M059J (cell line): ENCODE measurements around the gene EEPD1. TPM values are rescaled to one million over a fixed set of nuclear protein-coding genes. Genes with fewer than 3 reads are reported as not detected.
"Not testable (repeated sequence)": the region's sequence is repeated elsewhere in the genome, so short reads cannot be mapped to it uniquely, and the experiment has no call there.

ENCODE experiments used
- DNase-seq: peaks from one replicate; pipeline ENCODE4 v3.0.0-alpha.2; 2012; ENCODE audit warnings: low read depth
- total RNA-seq: library from RNA; depleted of rRNA; stranded (reverse); fragments of >200 nt; shearing (Covaris generic); gene quantifications from 2 replicates; pipeline ENCODE4 v1.2.3, GENCODE V29; 2014; rRNA removed

Gene EEPD1
- total RNA-seq = 12.3 and 24.3 TPM in 2 replicates

- DNase-seq = peak; percentile 99
Measured at GRCh38 chr7:36152756-36153570, at the start of gene EEPD1. TSS of gene EEPD1 (plus strand) at chr7:36153254. CDS start at chr7:36154325, 1,071 bp downstream.

- no peak for DNase-seq
Measured at GRCh38 chr7:36103837-36104561, 49.1 kb upstream of the EEPD1 start.

- DNase-seq = not testable (repeated sequence)
Measured at GRCh38 chr7:36106972-36107908, 45.8 kb upstream of the EEPD1 start.

GRCh38 chr7:36107926-36108631 is 45.0 kb upstream of the EEPD1 start:
- no peak for DNase-seq

- DNase-seq = no peak
Measured at GRCh38 chr7:36109013-36109627, 43.9 kb upstream of the EEPD1 start.

GRCh38 chr7:36110584-36110983 is 42.5 kb upstream of the EEPD1 start:
- DNase-seq = no peak

- DNase-seq = no peak
Measured at GRCh38 chr7:36112969-36113368, 40.1 kb upstream of the EEPD1 start.

- no peak for DNase-seq
Measured at GRCh38 chr7:36114355-36114754, 38.7 kb upstream of the EEPD1 start.

GRCh38 chr7:36115448-36116321 is 37.4 kb upstream of the EEPD1 start:
- DNase-seq = peak; percentile 99

GRCh38 chr7:36116347-36117202 is 36.5 kb upstream of the EEPD1 start:
- DNase-seq = peak; percentile 64

GRCh38 chr7:36117203-36117840 is 35.7 kb upstream of the EEPD1 start:
- peak; percentile 7 for DNase-seq

GRCh38 chr7:36118344-36118743 is 34.7 kb upstream of the EEPD1 start:
- DNase-seq = no peak

- peak; percentile 90 for DNase-seq
Measured at GRCh38 chr7:36119005-36119706, 33.9 kb upstream of the EEPD1 start.

GRCh38 chr7:36119983-36120646 is 32.9 kb upstream of the EEPD1 start:
- DNase-seq = not testable (repeated sequence)

- not testable (repeated sequence) for DNase-seq
Measured at GRCh38 chr7:36125630-36126029, 27.4 kb upstream of the EEPD1 start.

- DNase-seq = peak; percentile 19
Measured at GRCh38 chr7:36127075-36127740, 25.8 kb upstream of the EEPD1 start.
